HCT116 (cell line): ENCODE measurements around the gene CCT5. TPM values are rescaled to one million over a fixed set of nuclear protein-coding genes. Genes with fewer than 3 reads are reported as not detected.

Source experiments
- ATAC-seq: fragments of 200-7000 bp; cut with Tn5 transposase; 2 replicates; pipeline ENCODE4 v1.9.1; 2020; ENCODE audit warnings: mild to moderate bottlenecking, moderate library complexity
- BruUV-seq: library from RNA; stranded (reverse); fragments of 400-500 nt; replicated peaks from 2 replicates; lab custom pipeline; 2021; lab: Mats Ljungman, UMichigan
- CTCF ChIA-PET: fragments of 300-600 bp; sonication (Branson Sonifier 250); formaldehyde crosslinking; loops from one replicate; lab custom pipeline; 2021; ENCODE audit warnings: antibody characterized with exemption; lab: Charles Lee
- POLR2A ChIA-PET: fragments of 300-600, 350-600 bp; sonication (Branson Sonifier 250); formaldehyde crosslinking; loops from one replicate; lab custom pipeline; 2021; ENCODE audit warnings: antibody characterized with exemption; lab: Charles Lee
- RAD21 ChIA-PET, 2 experiments: fragments of 300-600 bp; sonication (Branson Sonifier 250); formaldehyde crosslinking; loops; one replicate each; lab custom pipeline; 2023; ENCODE audit warnings: low total read pairs in 2 of 2; ENCODE audit not compliant: uncharacterized antibody in 2 of 2, unreplicated experiment in 2 of 2, low non-redundant PET in 1 of 2; lab: Charles Lee
- DNase-seq: peaks from one replicate; pipeline ENCODE4 v3.0.0-alpha.2; 2010; ENCODE audit warnings: low read depth, low spot score
- H2AFZ ChIP-seq: fragments of 200-600 bp; shearing (Covaris generic), sonication (generic); 2 replicates; pipeline ENCODE4 v1.6.1; 2017; ENCODE audit warnings: low read depth, mixed run types, mixed read lengths, antibody characterized with exemption, low read length; ENCODE audit not compliant: poor library complexity, severe bottlenecking
- H3K27ac ChIP-seq: 2 replicates; pipeline ENCODE4 v1.5.1; 2012; ENCODE audit warnings: low read depth, low read length
- H3K27me3 ChIP-seq: fragments of 200-600 bp; sonication (generic); 2 replicates; pipeline ENCODE4 v1.6.1; 2016; ENCODE audit warnings: mixed run types, low read length, mixed read lengths; ENCODE audit not compliant: insufficient read depth
- H3K36me3 ChIP-seq, 2 experiments: fragments of 200-500 bp in 1 of 2; fragments of 200-600 bp in 1 of 2; sonication (Bioruptor generic) in 1 of 2; sonication (generic) in 1 of 2; 2 replicates each; pipeline versions ENCODE4 v1.5.1 to v1.6.1; 2014 to 2016; ENCODE audit warnings: low read length in 2 of 2, inconsistent platforms in 1 of 2, mixed read lengths in 1 of 2, mixed run types in 1 of 2; ENCODE audit not compliant: insufficient read depth in 2 of 2, control insufficient read depth in 1 of 2
- H3K4me1 ChIP-seq, 2 experiments: fragments of 200-600 bp in 1 of 2; sonication (generic) in 1 of 2; 2 replicates each; pipeline versions ENCODE4 v1.5.1 to v1.6.1; 2012 to 2017; ENCODE audit warnings: low read length in 2 of 2, inconsistent platforms in 1 of 2, mild to moderate bottlenecking in 1 of 2, mixed read lengths in 1 of 2, mixed run types in 1 of 2, moderate library complexity in 1 of 2; ENCODE audit not compliant: insufficient read depth in 2 of 2, control insufficient read depth in 1 of 2
- H3K4me2 ChIP-seq: fragments of 200-600 bp; sonication (generic); 2 replicates; pipeline ENCODE4 v1.6.1; 2017; ENCODE audit warnings: mixed run types, low read length, mixed read lengths
- H3K4me3 ChIP-seq, 2 experiments: fragments of 200-600 bp in 1 of 2; sonication (generic) in 1 of 2; replicated peaks in 1 of 2; 2 replicates each; pipeline ENCODE4 v1.5.1; 2011 to 2016; ENCODE audit warnings: low read length in 2 of 2, control low read depth in 1 of 2, low read depth in 1 of 2, mild to moderate bottlenecking in 1 of 2, mixed read lengths in 1 of 2, mixed run types in 1 of 2
- H3K79me2 ChIP-seq: fragments of 200-600 bp; sonication (generic); 2 replicates; pipeline ENCODE4 v1.6.1; 2017; ENCODE audit warnings: mild to moderate bottlenecking, mixed run types, low read length, moderate library complexity, mixed read lengths; ENCODE audit not compliant: insufficient read depth
- H3K9ac ChIP-seq: fragments of 200-600 bp; sonication (generic); 2 replicates; pipeline ENCODE4 v1.6.1; 2016; ENCODE audit warnings: low read length, mixed read lengths
- H3K9me2 ChIP-seq: fragments of 200-600 bp; sonication (generic), shearing (Covaris generic); 2 replicates; pipeline ENCODE4 v1.6.1; 2017; ENCODE audit warnings: mixed run types, mild to moderate bottlenecking, moderate library complexity; ENCODE audit not compliant: insufficient read depth
- H3K9me3 ChIP-seq, 2 experiments: fragments of 200-500 bp in 1 of 2; fragments of 200-600 bp in 1 of 2; sonication (Bioruptor generic) in 1 of 2; sonication (generic) in 1 of 2; 2 replicates each; pipeline ENCODE4 v1.6.1; 2014 to 2017; ENCODE audit warnings: low read length in 2 of 2, mixed read lengths in 2 of 2, inconsistent platforms in 1 of 2, low read depth in 1 of 2, mild to moderate bottlenecking in 1 of 2, mixed run types in 1 of 2, moderate library complexity in 1 of 2; ENCODE audit not compliant: control insufficient read depth in 1 of 2, insufficient read depth in 1 of 2
- H4K20me1 ChIP-seq: fragments of 200-600 bp; sonication (generic), shearing (Covaris generic); 2 replicates; pipeline ENCODE4 v1.6.1; 2017; ENCODE audit warnings: mixed run types, mild to moderate bottlenecking, moderate library complexity; ENCODE audit not compliant: insufficient read depth
- CTCF ChIP-seq, 3 experiments: fragments of 200-600 bp in 1 of 3; sonication (generic) in 1 of 3; IDR thresholded peaks in 2 of 3; conservative IDR thresholded peaks in 1 of 3; 2 replicates each; pipeline ENCODE4 v1.5.1; 2012 to 2017; ENCODE audit warnings: low read depth in 2 of 3, low read length in 2 of 3, antibody characterized with exemption in 1 of 3, borderline replicate concordance in 1 of 3, control low read depth in 1 of 3, mild to moderate bottlenecking in 1 of 3, mixed read lengths in 1 of 3, mixed run types in 1 of 3, moderate library complexity in 1 of 3; ENCODE audit not compliant: insufficient read depth in 1 of 3
- EGR1 ChIP-seq: IDR thresholded peaks from 2 replicates; pipeline ENCODE4 v1.6.1; 2012; ENCODE audit warnings: low read depth
- ELF1 ChIP-seq: IDR thresholded peaks from 2 replicates; pipeline ENCODE4 v1.6.1; 2012; ENCODE audit warnings: low read depth, borderline replicate concordance
- EZH2 ChIP-seq: fragments of 200-600 bp; sonication (generic); IDR thresholded peaks from 2 replicates; pipeline ENCODE4 v1.6.1; 2017; ENCODE audit warnings: antibody characterized with exemption, mixed run types
- FOSL1 ChIP-seq: IDR thresholded peaks from 2 replicates; pipeline ENCODE4 v1.6.1; 2012; ENCODE audit warnings: low read depth
- POLR2A ChIP-seq: IDR thresholded peaks from 2 replicates; pipeline ENCODE4 v1.7.0; 2011; ENCODE audit warnings: borderline replicate concordance; ENCODE audit not compliant: insufficient read depth, insufficient read length; ENCODE audit errors: extremely low read depth
- POLR2AphosphoS5 ChIP-seq: IDR thresholded peaks from 2 replicates; pipeline ENCODE4 v1.6.1; 2011; ENCODE audit warnings: mild to moderate bottlenecking, low read depth, low read length, moderate library complexity
- RAD21 ChIP-seq: IDR thresholded peaks from 2 replicates; pipeline ENCODE4 v1.6.1; 2012; ENCODE audit warnings: low read depth, mild to moderate bottlenecking
- SIN3A ChIP-seq: IDR thresholded peaks from 2 replicates; pipeline ENCODE4 v1.6.1; 2012; ENCODE audit warnings: low read depth
- SRF ChIP-seq: IDR thresholded peaks from 2 replicates; pipeline ENCODE4 v1.6.1; 2012; ENCODE audit warnings: low read depth
- ZFX ChIP-seq: fragments of 450-650 bp; IDR thresholded peaks from 2 replicates; pipeline ENCODE4 v1.6.1; 2017
- intact Hi-C: fragments of 100-400 bp; cut with micrococcal nuclease; formaldehyde crosslinking; loops from 2 replicates; pipeline ENCODE4 v1.10.0; 2022
- total RNA-seq: library from RNA; stranded (reverse); gene quantifications from one replicate; pipeline ENCODE4 v1.2.1, GENCODE V29; 2021; ENCODE audit not compliant: unreplicated experiment
- TF ChIP-seq, protein P1 (sequence below): IDR thresholded peaks from 2 replicates; pipeline ENCODE4 v1.6.1; 2011; ENCODE audit warnings: mild to moderate bottlenecking, low read length, moderate library complexity; ENCODE audit not compliant: insufficient replicate concordance; ENCODE audit errors: extremely low read depth
- TF ChIP-seq, protein P2 (sequence below): IDR thresholded peaks from 2 replicates; pipeline ENCODE4 v1.6.1; 2012

CCT5 gene
- total RNA-seq, 1 experiment from 2014 or later: 489 TPM

- DNase-seq: no peak
- Histone ChIP-seq H3K4me1 (peaks cover 43 to 54% of the 10 kb centered on the region in 2 experiments), H3K27me3 (no peaks in the 10 kb centered on the region), H3K9ac (no peak overlapping the region), H3K9me2 (no peaks in the 10 kb centered on the region), H3K4me2 (no peak overlapping the region), H3K36me3 (no peaks in the 10 kb centered on the region), H3K27ac (no peak overlapping the region), H3K79me2 (peaks cover 26% of the 10 kb centered on the region), H3K9me3 (no peaks in the 10 kb centered on the region), H3K4me3 (no peak overlapping the region), H2AFZ (no peak overlapping the region), H4K20me1 (no peaks in the 10 kb centered on the region)
- intact Hi-C loops: loop anchor here (5.0 kb wide), 1 partner anchor 52 kb away; no protein-coding TSS in a partner anchor
- RAD21 ChIA-PET: interaction anchor here in 1 of 2 experiments (0.6 kb wide), 1 partner anchor 94 kb away, joined by 3 read pairs; no protein-coding TSS in a partner anchor
- peak in 2 of 3 experiments; percentile 12 to 22; a peak in 2 of 6 replicates for TF ChIP-seq CTCF (IDR thresholded peaks at IDR 0.05 in 2 of 3, conservative IDR thresholded peaks at IDR 0.05 in 1 of 3; ENCODE audit: borderline replicate concordance in 1 of 3, insufficient read depth in 1 of 3, low read depth in 2 of 3, low read length in 2 of 3)
- no peak for TF ChIP-seq POLR2AphosphoS5
- peak; percentile 27; the same call in 1 of the 2 replicates for TF ChIP-seq RAD21
- BruUV-seq: no TSS peak
- POLR2A ChIA-PET: no interaction called here
- CTCF ChIA-PET: interaction anchor here (0.9 to 1.3 kb wide), 2 partner anchors 25 to 59 kb away, joined by 3 read pairs; no protein-coding TSS in a partner anchor
- peak; percentile 16; the same call in 1 of the 2 replicates for ATAC-seq
Observed at GRCh38 chr5:10304932-10305331, 54.9 kb downstream of the CCT5 start.

GRCh38 chr5:10306114-10306513, 56.0 kb downstream of the CCT5 start:
- no TSS peak for BruUV-seq
- CTCF ChIA-PET: no interaction called here
- no peaks in the 10 kb centered on the region for H3K9me3 ChIP-seq
- no peaks in the 10 kb centered on the region for H4K20me1 ChIP-seq
- no peak overlapping the region for H3K4me3 ChIP-seq
- POLR2A ChIA-PET: no interaction called here
- no peak for ATAC-seq
- RAD21 ChIA-PET: no interaction called here
- peaks cover 54 to 66% of the 10 kb centered on the region in 2 experiments for H3K4me1 ChIP-seq
- no peaks in the 10 kb centered on the region for H3K27me3 ChIP-seq
- no peak for DNase-seq
- no peak overlapping the region for H2AFZ ChIP-seq
- H3K9me2 ChIP-seq: no peaks in the 10 kb centered on the region
- peaks cover 19% of the 10 kb centered on the region for H3K79me2 ChIP-seq
- peak overlapping the region; percentile 94 for H3K4me2 ChIP-seq
- no peak overlapping the region for H3K9ac ChIP-seq
- H3K27ac ChIP-seq: no peak overlapping the region
- no peaks in the 10 kb centered on the region for H3K36me3 ChIP-seq
- intact Hi-C loops: loop anchor here (5.0 kb wide), 1 partner anchor 51 kb away; no protein-coding TSS in a partner anchor
- TF ChIP-seq, protein P1, sequence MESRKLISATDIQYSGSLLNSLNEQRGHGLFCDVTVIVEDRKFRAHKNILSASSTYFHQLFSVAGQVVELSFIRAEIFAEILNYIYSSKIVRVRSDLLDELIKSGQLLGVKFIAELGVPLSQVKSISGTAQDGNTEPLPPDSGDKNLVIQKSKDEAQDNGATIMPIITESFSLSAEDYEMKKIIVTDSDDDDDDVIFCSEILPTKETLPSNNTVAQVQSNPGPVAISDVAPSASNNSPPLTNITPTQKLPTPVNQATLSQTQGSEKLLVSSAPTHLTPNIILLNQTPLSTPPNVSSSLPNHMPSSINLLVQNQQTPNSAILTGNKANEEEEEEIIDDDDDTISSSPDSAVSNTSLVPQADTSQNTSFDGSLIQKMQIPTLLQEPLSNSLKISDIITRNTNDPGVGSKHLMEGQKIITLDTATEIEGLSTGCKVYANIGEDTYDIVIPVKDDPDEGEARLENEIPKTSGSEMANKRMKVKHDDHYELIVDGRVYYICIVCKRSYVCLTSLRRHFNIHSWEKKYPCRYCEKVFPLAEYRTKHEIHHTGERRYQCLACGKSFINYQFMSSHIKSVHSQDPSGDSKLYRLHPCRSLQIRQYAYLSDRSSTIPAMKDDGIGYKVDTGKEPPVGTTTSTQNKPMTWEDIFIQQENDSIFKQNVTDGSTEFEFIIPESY: no peak
- TF ChIP-seq, protein P2, sequence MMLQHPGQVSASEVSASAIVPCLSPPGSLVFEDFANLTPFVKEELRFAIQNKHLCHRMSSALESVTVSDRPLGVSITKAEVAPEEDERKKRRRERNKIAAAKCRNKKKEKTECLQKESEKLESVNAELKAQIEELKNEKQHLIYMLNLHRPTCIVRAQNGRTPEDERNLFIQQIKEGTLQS: no peak
- TF ChIP-seq POLR2A (no peak), SRF (no peak), FOSL1 (no peak), SIN3A (no peak), EZH2 (no peak), ZFX (no peak), POLR2AphosphoS5 (no peak), ELF1 (no peak), EGR1 (no peak)
